ENCODE measurements around the gene CD84.

DNA sequence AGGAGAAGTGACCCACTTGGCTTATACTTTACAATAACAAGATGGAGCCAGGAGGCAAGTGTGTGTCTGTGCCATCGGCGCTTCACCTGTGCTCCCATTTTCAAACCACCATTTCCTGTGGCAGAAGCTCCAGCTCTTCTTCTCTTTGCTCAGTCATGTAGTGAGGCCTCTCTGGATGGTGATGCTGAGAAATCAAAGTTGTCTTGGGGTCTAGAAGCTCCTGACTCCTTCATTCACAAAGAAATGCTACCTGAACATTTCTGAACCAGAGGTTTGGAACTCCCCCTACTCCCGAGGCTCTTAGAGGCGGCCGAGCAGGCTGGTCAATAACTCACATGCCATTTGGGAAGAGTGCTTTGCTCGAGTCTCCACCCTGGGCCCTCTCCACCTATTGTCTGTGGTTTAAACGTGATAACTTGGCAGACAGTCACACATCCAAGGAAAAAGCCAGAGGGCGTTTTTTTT is 49.5 kb upstream of the CD84 start:
- TF ChIP-seq, protein P1, sequence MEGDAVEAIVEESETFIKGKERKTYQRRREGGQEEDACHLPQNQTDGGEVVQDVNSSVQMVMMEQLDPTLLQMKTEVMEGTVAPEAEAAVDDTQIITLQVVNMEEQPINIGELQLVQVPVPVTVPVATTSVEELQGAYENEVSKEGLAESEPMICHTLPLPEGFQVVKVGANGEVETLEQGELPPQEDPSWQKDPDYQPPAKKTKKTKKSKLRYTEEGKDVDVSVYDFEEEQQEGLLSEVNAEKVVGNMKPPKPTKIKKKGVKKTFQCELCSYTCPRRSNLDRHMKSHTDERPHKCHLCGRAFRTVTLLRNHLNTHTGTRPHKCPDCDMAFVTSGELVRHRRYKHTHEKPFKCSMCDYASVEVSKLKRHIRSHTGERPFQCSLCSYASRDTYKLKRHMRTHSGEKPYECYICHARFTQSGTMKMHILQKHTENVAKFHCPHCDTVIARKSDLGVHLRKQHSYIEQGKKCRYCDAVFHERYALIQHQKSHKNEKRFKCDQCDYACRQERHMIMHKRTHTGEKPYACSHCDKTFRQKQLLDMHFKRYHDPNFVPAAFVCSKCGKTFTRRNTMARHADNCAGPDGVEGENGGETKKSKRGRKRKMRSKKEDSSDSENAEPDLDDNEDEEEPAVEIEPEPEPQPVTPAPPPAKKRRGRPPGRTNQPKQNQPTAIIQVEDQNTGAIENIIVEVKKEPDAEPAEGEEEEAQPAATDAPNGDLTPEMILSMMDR (IDR thresholded peaks at IDR 0.05) = no peak
- TF ChIP-seq EZH2 (IDR thresholded peaks at IDR 0.05; ENCODE audit: borderline replicate concordance, insufficient read depth, low read depth, low read length, poor library complexity, severe bottlenecking) = no peak
